ENCODE data around the gene DCBLD1. TPM values are rescaled to one million over a fixed set of nuclear protein-coding genes. Genes with fewer than 3 reads are reported as not detected.

The DCBLD1 gene
- total and polyA plus RNA-seq, 2 of the 4 experiments (the other 2 are of a cell fraction) = 21.1 to 27.8 TPM

GRCh38 chr6:117585647-117586046 lies 103.2 kb downstream of the DCBLD1 start:
- no TSS peak for BruUV-seq (replicated peaks)
- no peaks in the 10 kb centered on the region for H3K9me3 ChIP-seq (ENCODE audit: control insufficient read depth, insufficient read depth, low read length)
- H2AK5ac ChIP-seq (ENCODE audit: low read depth, low read length) = no peak overlapping the region
- no peak overlapping the region for H2AFZ ChIP-seq (replicated peaks; ENCODE audit: low read length, poor library complexity)
- H3K9me1 ChIP-seq (ENCODE audit: insufficient read depth, low read length) = peaks cover 11% of the 10 kb centered on the region
- no peak for TF ChIP-seq CTCF (conservative IDR thresholded peaks at IDR 0.05; ENCODE audit: low read depth, low read length)
- TF ChIP-seq ELK1 (IDR thresholded peaks at IDR 0.05; ENCODE audit: borderline replicate concordance, low read depth, low read length) = no peak
- no peak for TF ChIP-seq CHD1 (IDR thresholded peaks at IDR 0.05; ENCODE audit: low read depth, low read length)
- no peak for TF ChIP-seq SMC3 (IDR thresholded peaks at IDR 0.05; ENCODE audit: low read depth, low read length)
- TF ChIP-seq RFX5 (IDR thresholded peaks at IDR 0.05; ENCODE audit: low read depth, low read length) = no peak
- TF ChIP-seq MAFK (IDR thresholded peaks at IDR 0.05; ENCODE audit: low read depth, low read length) = no peak
- TF ChIP-seq POLR2A (IDR thresholded peaks at IDR 0.05; ENCODE audit: low read depth, low read length) = no peak
- TF ChIP-seq NFE2L2 (IDR thresholded peaks at IDR 0.05; ENCODE audit: low read depth, low read length) = no peak
- TF ChIP-seq USF2 (IDR thresholded peaks at IDR 0.05; ENCODE audit: low read depth, low read length) = no peak
- no peak for TF ChIP-seq FOS (IDR thresholded peaks at IDR 0.05; ENCODE audit: low read depth, low read length)
- no peak for TF ChIP-seq RCOR1 (IDR thresholded peaks at IDR 0.05; ENCODE audit: insufficient replicate concordance, low read length)
- TF ChIP-seq CEBPB (IDR thresholded peaks at IDR 0.05; ENCODE audit: low read depth, low read length) = no peak
- no peak for TF ChIP-seq BHLHE40 (IDR thresholded peaks at IDR 0.05; ENCODE audit: low read depth, low read length)
- no peak for TF ChIP-seq MXI1 (IDR thresholded peaks at IDR 0.05; ENCODE audit: borderline replicate concordance, low read depth, low read length)
- TF ChIP-seq MAZ (IDR thresholded peaks at IDR 0.05; ENCODE audit: borderline replicate concordance, low read depth, low read length) = no peak
- TF ChIP-seq RAD21 (IDR thresholded peaks at IDR 0.05; ENCODE audit: low read length) = no peak
- H4K8ac ChIP-seq (ENCODE audit: low read depth in 2 of 2, low read length in 2 of 2) = no peak overlapping the region
- ATAC-seq (ENCODE audit: low read depth) = no peak
- H3K79me1 ChIP-seq (ENCODE audit: low read depth in 1 of 2, low read length in 2 of 2) = peaks cover 33 to 46% of the 10 kb centered on the region in 2 experiments
- dilution Hi-C loops (cut with HindIII; ENCODE audit: low sequenced_read_pairs, unreplicated experiment) (no loop called here), intact Hi-C loops (cut with micrococcal nuclease) (loop anchor here (2.0 kb wide), 1 partner anchor 15 kb away; no protein-coding TSS in a partner anchor), in situ Hi-C loops (cut with MboI; ENCODE audit: low sequenced_read_pairs) (no loop called here)
- H2AK9ac ChIP-seq (replicated peaks; ENCODE audit: low read depth, low read length, poor library complexity) = no peak overlapping the region
- H3K9ac ChIP-seq (ENCODE audit: low read depth, low read length) = no peak overlapping the region
- no peak overlapping the region for H2BK15ac ChIP-seq (ENCODE audit: low read depth, low read length)
- H3K23ac ChIP-seq (ENCODE audit: low read depth, low read length) = no peak overlapping the region
- H3K56ac ChIP-seq (ENCODE audit: extremely low read depth, insufficient read depth, low read length) = no peak overlapping the region
- H3K36me3 ChIP-seq (ENCODE audit: control insufficient read depth, insufficient read depth, low read length) = peaks cover 12% of the 10 kb centered on the region
- H4K5ac ChIP-seq (ENCODE audit: low read depth, low read length) = no peak overlapping the region
- H4K91ac ChIP-seq (ENCODE audit: insufficient read depth, low read depth, low read length) = no peak overlapping the region
- no peak overlapping the region for H3K4me2 ChIP-seq (ENCODE audit: low read depth, low read length)
- no peak overlapping the region for H3K4ac ChIP-seq (ENCODE audit: low read depth, low read length)
- H3K27me3 ChIP-seq (ENCODE audit: control insufficient read depth, insufficient read depth, low read length) = no peaks in the 10 kb centered on the region
- no peak overlapping the region for H3K18ac ChIP-seq (ENCODE audit: low read depth, low read length)
- H3K14ac ChIP-seq (replicated peaks; ENCODE audit: low read depth, low read length) = no peak overlapping the region
- CTCF ChIA-PET = interaction anchor here (0.6 to 1.0 kb wide), 3 partner anchors 14 to 32 kb away, joined by 3 to 6 read pairs (median 3); no protein-coding TSS in a partner anchor
- H2BK120ac ChIP-seq (ENCODE audit: low read depth, low read length) = no peak overlapping the region
- peaks cover 16% of the 10 kb centered on the region; the same call in 1 of the 2 replicates for H4K20me1 ChIP-seq (ENCODE audit: insufficient read depth, low read length)
- no peak overlapping the region for H2BK20ac ChIP-seq (ENCODE audit: low read depth, low read length)
- POLR2A ChIA-PET (ENCODE audit: unreplicated experiment) = no interaction called here
- H3K4me3 ChIP-seq (ENCODE audit: insufficient read depth, low read depth, low read length) = no peak overlapping the region
- no peaks in the 10 kb centered on the region for H3K4me1 ChIP-seq (ENCODE audit: control insufficient read depth, insufficient read depth, low read length)
- DNase-seq = no peak
- H3K27ac ChIP-seq (ENCODE audit: insufficient read depth, low read length) = no peak overlapping the region
- no peak overlapping the region for H2BK5ac ChIP-seq (ENCODE audit: low read depth, low read length, poor library complexity, severe bottlenecking)
